GM23248 (cell line): ENCODE results near the gene IL1RAPL1.

ENCODE experiments used
- EZH2 ChIP-seq: fragments of 200-600 bp; sonication (generic); IDR thresholded peaks from 2 replicates; pipeline ENCODE4 v1.6.1; 2018; ENCODE audit warnings: antibody characterized with exemption, mild to moderate bottlenecking; ENCODE audit not compliant: insufficient read depth, poor library complexity, severe bottlenecking
- EZH2phosphoT487 ChIP-seq: fragments of 200-600 bp; sonication (generic); IDR thresholded peaks from 2 replicates; pipeline ENCODE4 v1.6.1; 2018; ENCODE audit warnings: antibody characterized with exemption, moderate library complexity, mild to moderate bottlenecking, low read depth; ENCODE audit not compliant: insufficient read depth

GRCh38 chrX:29447867-29448266 lies 860.6 kb downstream of the IL1RAPL1 start:
- TF ChIP-seq EZH2 (no peak), EZH2phosphoT487 (no peak)
